B cell (primary cell): ENCODE results near the gene BIK.

ENCODE experiments used
- EZH2 ChIP-seq: IDR thresholded peaks from 2 replicates; pipeline ENCODE4 v1.6.1; 2012; ENCODE audit warnings: borderline replicate concordance, low read depth, mild to moderate bottlenecking, moderate library complexity, low read length; ENCODE audit not compliant: insufficient read depth, poor library complexity, severe bottlenecking
- TF ChIP-seq, protein P1 (sequence below): fragments of 200-600 bp; IDR thresholded peaks from one replicate; pipeline ENCODE4 v1.8.0; 2022; ENCODE audit warnings: antibody characterized with exemption, mild to moderate bottlenecking

DNA sequence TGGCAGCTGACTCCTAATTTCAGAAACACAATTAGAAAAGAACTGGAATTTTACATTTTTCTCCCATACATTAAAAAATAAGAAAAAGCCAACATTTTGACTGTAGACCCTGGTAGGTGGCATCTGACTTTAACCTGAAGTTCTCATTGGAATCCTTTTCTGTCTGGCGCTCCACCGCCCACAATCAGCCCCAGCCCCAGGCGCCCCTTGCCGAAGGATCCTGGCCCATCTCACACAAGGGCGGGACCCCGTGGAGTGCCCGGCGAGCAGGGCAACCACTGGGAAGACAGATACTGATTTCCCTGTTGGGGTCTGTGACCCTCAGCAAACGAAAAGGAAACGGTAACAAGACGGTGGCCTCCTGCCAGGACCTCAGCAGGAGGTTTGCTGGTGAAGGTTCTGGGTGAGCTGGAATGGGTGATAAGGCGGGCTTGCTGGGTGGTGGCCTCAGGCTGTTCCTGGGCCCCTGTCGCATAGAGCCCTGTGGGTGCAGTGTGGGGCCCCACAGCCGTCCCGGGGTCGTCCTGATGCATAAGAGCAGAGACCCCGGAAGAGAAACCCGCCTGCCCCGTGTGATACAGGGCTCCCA, 56.5 kb downstream of the BIK start:
- TF ChIP-seq, protein P1, sequence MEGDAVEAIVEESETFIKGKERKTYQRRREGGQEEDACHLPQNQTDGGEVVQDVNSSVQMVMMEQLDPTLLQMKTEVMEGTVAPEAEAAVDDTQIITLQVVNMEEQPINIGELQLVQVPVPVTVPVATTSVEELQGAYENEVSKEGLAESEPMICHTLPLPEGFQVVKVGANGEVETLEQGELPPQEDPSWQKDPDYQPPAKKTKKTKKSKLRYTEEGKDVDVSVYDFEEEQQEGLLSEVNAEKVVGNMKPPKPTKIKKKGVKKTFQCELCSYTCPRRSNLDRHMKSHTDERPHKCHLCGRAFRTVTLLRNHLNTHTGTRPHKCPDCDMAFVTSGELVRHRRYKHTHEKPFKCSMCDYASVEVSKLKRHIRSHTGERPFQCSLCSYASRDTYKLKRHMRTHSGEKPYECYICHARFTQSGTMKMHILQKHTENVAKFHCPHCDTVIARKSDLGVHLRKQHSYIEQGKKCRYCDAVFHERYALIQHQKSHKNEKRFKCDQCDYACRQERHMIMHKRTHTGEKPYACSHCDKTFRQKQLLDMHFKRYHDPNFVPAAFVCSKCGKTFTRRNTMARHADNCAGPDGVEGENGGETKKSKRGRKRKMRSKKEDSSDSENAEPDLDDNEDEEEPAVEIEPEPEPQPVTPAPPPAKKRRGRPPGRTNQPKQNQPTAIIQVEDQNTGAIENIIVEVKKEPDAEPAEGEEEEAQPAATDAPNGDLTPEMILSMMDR = no peak
- no peak for TF ChIP-seq EZH2
